HepG2 (cell line): Measurements from ENCODE around the gene CCNB2. TPM values are rescaled to one million over a fixed set of nuclear protein-coding genes. Genes with fewer than 3 reads are reported as not detected.

ENCODE experiments used
- ATF7 ChIP-seq, 2 experiments: fragments of 450-650 bp in 1 of 2; sonication (generic) in 1 of 2; formaldehyde crosslinking in 1 of 2; IDR thresholded peaks; 2 replicates each; pipeline versions ENCODE4 v1.4.0 to v1.6.1; 2016 to 2020; ENCODE audit warnings: antibody characterized with exemption in 1 of 2, mild to moderate bottlenecking in 1 of 2, missing genetic modification reagents in 1 of 2
- FOSL2 ChIP-seq: sonication (generic); formaldehyde crosslinking; IDR thresholded peaks from 2 replicates; pipeline ENCODE4 v1.4.0; 2020; ENCODE audit warnings: missing genetic modification reagents
- KDM4B ChIP-seq: sonication (generic); formaldehyde crosslinking; IDR thresholded peaks from 2 replicates; pipeline ENCODE4 v1.4.0; 2020; ENCODE audit warnings: missing genetic modification reagents
- KLF9 ChIP-seq: IDR thresholded peaks from 2 replicates; pipeline ENCODE4 v1.6.1; 2016; ENCODE audit warnings: low read depth
- PRDM10 ChIP-seq: sonication (generic); formaldehyde crosslinking; IDR thresholded peaks from 2 replicates; pipeline ENCODE4 v1.4.0; 2020; ENCODE audit warnings: low read depth, missing genetic modification reagents
- RARG ChIP-seq: sonication (generic); formaldehyde crosslinking; IDR thresholded peaks from 2 replicates; pipeline ENCODE4 v1.4.0; 2020; ENCODE audit warnings: low read depth, mild to moderate bottlenecking, missing genetic modification reagents
- ZNF281 ChIP-seq: sonication (generic); formaldehyde crosslinking; IDR thresholded peaks from 2 replicates; pipeline ENCODE4 v1.4.0; 2020; ENCODE audit warnings: missing genetic modification reagents, borderline replicate concordance
- ZNF326 ChIP-seq: sonication (generic); formaldehyde crosslinking; IDR thresholded peaks from 2 replicates; pipeline ENCODE4 v1.4.0; 2020; ENCODE audit warnings: missing genetic modification reagents, borderline replicate concordance
- ZNF484 ChIP-seq: sonication (generic); formaldehyde crosslinking; IDR thresholded peaks from 2 replicates; pipeline ENCODE4 v1.5.1; 2020; ENCODE audit warnings: mild to moderate bottlenecking, low read depth, missing genetic modification reagents, borderline replicate concordance
- ZXDC ChIP-seq: sonication (generic); formaldehyde crosslinking; IDR thresholded peaks from 2 replicates; pipeline ENCODE4 v1.5.0; 2020; ENCODE audit warnings: mild to moderate bottlenecking, missing genetic modification reagents
- polyA plus RNA-seq, 8 experiments: library from polyadenylated mRNA; depleted of rRNA in 3 of 8; stranded (reverse) in 7 of 8; unstranded in 1 of 8; fragments of >200 nt; fragmentation: Illumina TruSeq in 4 of 8; extraction: Trizol in 4 of 8; gene quantifications; 2 replicates each; pipeline versions ENCODE4 v1.2.1 to v1.2.3, GENCODE V29; 2011 to 2016; ENCODE audit warnings: low read depth in 4 of 8, missing spikeins in 1 of 8, mixed read lengths in 1 of 8; ENCODE audit not compliant: insufficient read depth in 1 of 8
- total RNA-seq, 5 experiments: library from RNA; depleted of rRNA; stranded (reverse); fragments of >200 nt; fragmentation: Illumina TruSeq; extraction: Trizol; gene quantifications; 2 replicates each; pipeline ENCODE4 v1.2.3, GENCODE V29; 2016; ENCODE audit warnings: low read depth in 1 of 5

CCNB2 gene
- total and polyA plus RNA-seq, 2 of the 13 experiments (the other 11 are each of a cell fraction or from before 2014, with no cell fraction given) = 43.5 to 80.9 TPM

- TF ChIP-seq PRDM10 (CRISPR knock-in tag) (no peak), KDM4B (CRISPR knock-in tag) (no peak), ZNF281 (CRISPR knock-in tag) (no peak), FOSL2 (no peak), ZNF326 (CRISPR knock-in tag) (no peak), ZNF484 (CRISPR knock-in tag) (no peak), KLF9 (CRISPR knock-in tag) (no peak), ATF7 (IDR thresholded peaks at IDR 0.05) (no peak), ATF7 (CRISPR knock-in tag; IDR thresholded peaks at IDR 0.05) (no peak), ZXDC (CRISPR knock-in tag) (no peak), RARG (CRISPR knock-in tag) (no peak)
- TF ChIP-seq, all 625 proteins: peak for 0
Observed at GRCh38 chr15:59137566-59137965, 32.6 kb downstream of the CCNB2 start (continued).
